HG02623 (cell line): Measurements from ENCODE around the gene DENND1C.

Source experiments
- ATAC-seq: cut with Tn5 transposase; IDR thresholded peaks from one replicate; pipeline ENCODE4 v1.9.1; 2021; ENCODE audit warnings: moderate library complexity; ENCODE audit not compliant: unreplicated experiment

Gene DENND1C

GRCh38 chr19:6480848-6481415 lies 655 bp downstream of the DENND1C start:
- ATAC-seq = no peak

- ATAC-seq = no peak
These were observed 1.7 kb downstream of the DENND1C start for GRCh38 chr19:6479836-6480398.

GRCh38 chr19:6478815-6479214 lies 2.8 kb downstream of the DENND1C start:
- no peak for ATAC-seq

GRCh38 chr19:6476896-6477431 lies 4.6 kb downstream of the DENND1C start:
- ATAC-seq = no peak

GRCh38 chr19:6476155-6476895 lies 5.3 kb downstream of the DENND1C start:
- no peak for ATAC-seq

GRCh38 chr19:6475321-6476108 lies 6.1 kb downstream of the DENND1C start:
- no peak for ATAC-seq

GRCh38 chr19:6473647-6474046 lies 7.9 kb downstream of the DENND1C start:
- ATAC-seq = no peak

GRCh38 chr19:6472713-6473112 lies 8.9 kb downstream of the DENND1C start:
- no peak for ATAC-seq

- no peak for ATAC-seq
These were observed 10.5 kb downstream of the DENND1C start for GRCh38 chr19:6471076-6471475.

GRCh38 chr19:6470173-6470572 lies 11.4 kb downstream of the DENND1C start:
- ATAC-seq = no peak

- no peak for ATAC-seq
These were observed 14.2 kb downstream of the DENND1C start for GRCh38 chr19:6467384-6467783.

GRCh38 chr19:6466526-6467248 lies 14.9 kb downstream of the DENND1C start:
- no peak for ATAC-seq

GRCh38 chr19:6465663-6466062 lies 15.9 kb downstream of the DENND1C start:
- no peak for ATAC-seq

GRCh38 chr19:6465006-6465405 lies 16.6 kb downstream of the DENND1C start:
- ATAC-seq = no peak

GRCh38 chr19:6464070-6464873 lies 17.3 kb downstream of the DENND1C start, which contains the start of gene CRB3:
Gene CRB3, plus strand, starts transcription at chr19:6464271. Its CDS starts 431 bp downstream, at chr19:6464702.
- no peak for ATAC-seq

GRCh38 chr19:6460099-6460884 lies 21.3 kb downstream of the DENND1C start:
- peak; percentile 86 for ATAC-seq

GRCh38 chr19:6459262-6460098 lies 22.1 kb downstream of the DENND1C start, which contains the start of gene SLC25A23:
Gene SLC25A23, minus strand, starts transcription at chr19:6459792. Its CDS starts 164 bp downstream, at chr19:6459628.
- peak; percentile 18 for ATAC-seq

- ATAC-seq = no peak
These were observed 22.8 kb downstream of the DENND1C start for GRCh38 chr19:6458695-6459261.
